Superior temporal gyrus (tissue), 1 donor: Measurements from ENCODE around the gene P3H2.
A peak's percentile ranks its signal among the peaks of the same experiment; 100 is the strongest.

Experiments
- DNase-seq: peaks from one replicate; pipeline ENCODE4 v3.0.0-alpha.2; 2016; ENCODE audit errors: extremely low spot score

Gene P3H2

GRCh38 chr3:190017521-190018288 is 103.0 kb downstream of the P3H2 start:
- DNase-seq, result peak; percentile 75

GRCh38 chr3:190016966-190017365 is 103.7 kb downstream of the P3H2 start:
- DNase-seq, result no peak

DNA sequence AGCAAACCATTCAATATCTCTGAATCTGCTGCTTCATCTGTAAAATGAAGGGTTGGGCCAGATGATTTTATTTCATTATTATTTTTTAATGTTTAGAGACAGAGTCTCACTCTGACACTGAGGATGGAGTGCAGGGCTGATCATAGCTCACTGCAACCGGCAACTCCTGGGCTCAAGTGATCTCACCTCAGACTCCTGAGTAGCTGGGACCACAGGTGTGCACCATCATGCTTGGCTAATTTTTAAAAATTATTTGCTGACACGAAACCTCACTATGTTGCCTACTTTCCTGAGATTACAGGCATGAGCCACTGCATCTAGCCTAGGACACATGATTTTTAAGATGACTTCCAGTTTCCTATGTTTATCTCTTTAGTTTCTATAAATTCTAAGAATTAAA is 105.8 kb downstream of the P3H2 start:
- DNase-seq, result no peak

DNA sequence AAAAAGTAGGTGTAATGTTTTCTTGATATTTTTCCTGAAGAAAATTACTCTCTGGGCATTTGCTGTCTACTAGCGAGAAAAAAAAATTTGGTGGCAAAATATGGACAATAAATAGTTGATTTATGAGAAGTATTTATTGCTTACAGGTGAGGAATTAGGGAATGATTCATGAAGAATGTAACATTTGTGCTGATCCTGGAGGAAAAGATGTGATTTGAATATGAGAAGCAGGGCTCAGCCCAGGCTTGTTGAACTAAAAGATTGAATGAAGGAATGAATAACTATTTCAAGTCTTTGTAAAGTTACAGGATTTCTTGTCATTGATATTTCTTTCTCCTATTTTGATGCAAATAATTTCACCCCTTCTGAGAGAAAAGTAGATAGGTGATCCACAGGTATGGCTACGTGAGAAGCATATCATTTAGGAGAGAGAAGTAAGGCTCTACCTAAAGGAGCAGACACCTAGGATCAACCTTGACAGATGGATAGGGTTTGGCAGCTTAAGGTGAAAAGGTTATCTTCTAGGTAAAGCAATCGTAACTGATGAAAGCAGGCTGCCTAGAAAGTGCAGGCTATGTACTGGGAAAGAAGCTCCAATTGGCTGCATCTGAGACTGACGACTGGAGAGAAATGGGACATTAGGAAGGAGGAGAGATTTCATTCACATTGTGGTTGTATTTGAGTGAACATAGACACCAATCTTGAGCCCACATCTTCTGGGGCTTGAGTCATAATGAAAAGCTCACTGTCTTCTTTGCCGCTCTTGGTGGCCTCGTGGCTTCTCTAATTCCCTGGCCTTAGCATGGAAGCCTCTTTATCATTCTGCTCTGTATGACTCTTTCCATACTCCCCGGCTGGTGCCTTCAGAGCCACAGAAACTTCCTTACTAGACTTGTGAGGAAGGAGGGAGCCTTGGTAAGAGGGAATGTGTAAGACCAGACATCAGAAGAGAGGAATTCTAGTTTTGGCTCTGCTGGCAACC is 106.5 kb downstream of the P3H2 start:
- DNase-seq, result no peak

GRCh38 chr3:190012784-190013183 is 107.9 kb downstream of the P3H2 start:
- no peak for DNase-seq

DNA sequence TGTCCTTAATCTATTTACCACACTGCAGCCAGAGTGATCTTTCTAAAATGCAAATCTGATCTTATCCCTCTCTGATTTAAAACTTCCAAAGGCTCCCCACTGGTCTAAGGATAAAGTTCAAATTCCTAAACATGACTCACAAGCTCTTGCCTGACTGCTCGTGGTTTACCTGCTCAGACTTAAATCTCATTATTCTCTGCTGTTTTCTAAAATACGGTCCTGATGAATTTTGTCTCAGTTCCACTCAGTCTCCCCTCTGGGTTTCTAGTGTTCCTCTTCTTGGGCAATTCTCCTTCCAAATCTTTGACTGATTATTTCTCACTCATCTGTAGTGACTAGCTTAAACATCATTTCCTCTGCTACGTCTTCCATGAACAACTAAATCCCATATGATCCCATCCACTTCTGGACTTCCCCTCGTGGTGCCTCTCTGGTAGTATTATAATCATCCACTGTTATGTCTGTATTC is 108.3 kb downstream of the P3H2 start:
- DNase-seq, result no peak

DNA sequence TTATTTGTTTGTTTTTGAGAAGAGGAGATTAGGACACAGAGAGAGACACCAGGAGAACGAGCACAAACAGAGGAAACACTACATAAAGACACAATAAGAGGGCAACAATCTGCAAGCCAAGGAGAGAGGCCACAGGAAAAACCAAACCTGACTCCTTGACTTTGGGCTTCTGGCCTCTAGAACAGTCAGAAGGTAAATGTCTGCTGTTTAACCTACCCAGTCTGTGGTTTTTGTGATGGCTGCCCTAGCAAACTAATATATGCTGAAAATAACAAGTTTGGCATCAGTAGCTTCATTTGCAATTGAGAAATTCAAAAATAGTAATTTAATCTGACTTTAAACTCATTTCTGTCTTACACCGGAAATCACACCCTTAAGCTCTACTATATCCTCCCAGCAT is 110.2 kb downstream of the P3H2 start:
- no peak for DNase-seq

DNA sequence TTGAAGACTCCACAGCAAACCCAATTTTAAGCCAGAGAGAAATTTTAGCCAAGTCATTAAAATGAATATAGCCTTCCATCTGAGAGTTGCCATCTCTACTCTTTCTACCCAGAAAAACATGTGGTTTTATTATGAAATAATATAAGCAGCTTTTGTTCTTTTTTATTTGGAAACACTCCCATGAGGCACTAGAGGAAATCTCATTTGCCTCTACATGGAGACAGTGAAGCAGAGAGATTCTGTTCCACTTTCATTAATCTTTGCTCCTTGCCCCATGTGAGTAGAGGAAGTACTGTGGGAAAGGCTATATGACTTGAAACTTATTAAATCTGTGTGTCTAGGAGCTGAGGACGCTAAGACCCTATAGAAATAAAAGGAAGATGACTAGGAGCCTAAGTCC is 111.1 kb downstream of the P3H2 start:
- no peak for DNase-seq

DNA sequence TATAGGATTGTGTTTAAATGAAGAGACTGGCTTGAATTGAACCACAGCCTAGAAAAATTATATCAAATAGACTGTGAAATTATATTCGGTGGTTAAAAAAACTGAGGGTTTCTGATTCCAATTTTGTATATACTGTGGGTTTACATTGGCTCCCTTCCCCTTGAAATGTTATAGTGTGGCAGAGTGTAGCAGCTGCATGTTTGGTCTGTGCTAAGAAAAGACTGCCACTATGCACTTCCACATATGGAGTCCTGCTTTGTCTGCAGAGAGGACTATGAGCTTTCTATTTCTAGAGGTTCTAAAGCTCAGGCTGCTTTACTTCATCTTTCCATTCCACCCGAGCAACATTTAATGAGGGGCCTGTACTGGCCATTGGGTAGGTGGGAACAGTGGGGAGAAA is 112.3 kb downstream of the P3H2 start:
- DNase-seq, result peak; percentile 41

GRCh38 chr3:190005343-190006113 is 115.2 kb downstream of the P3H2 start:
- no peak for DNase-seq

DNA sequence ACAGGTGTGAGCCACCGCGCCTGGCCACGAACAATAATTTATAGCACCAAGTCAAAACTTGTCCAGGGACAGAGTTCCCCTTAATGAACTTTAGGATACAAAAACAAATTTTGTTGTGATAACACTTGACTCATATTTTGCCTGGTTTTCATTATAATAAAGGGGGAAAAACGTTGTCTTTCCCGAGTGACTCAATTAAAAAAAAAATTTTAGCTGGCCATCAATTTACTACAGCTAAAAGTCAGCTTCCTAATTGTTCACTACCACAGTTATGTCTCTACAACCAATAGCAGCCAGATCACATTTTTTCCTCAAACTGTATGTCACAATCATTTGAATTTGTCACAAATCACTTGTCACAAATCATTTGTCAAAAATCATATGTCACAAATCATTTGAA is 116.0 kb downstream of the P3H2 start:
- no peak for DNase-seq

GRCh38 chr3:190003681-190004123 is 117.0 kb downstream of the P3H2 start:
- no peak for DNase-seq

GRCh38 chr3:190003068-190003467 is 117.6 kb downstream of the P3H2 start:
- no peak for DNase-seq

- no peak for DNase-seq
Measured at GRCh38 chr3:190001426-190001825, 119.3 kb downstream of the P3H2 start.

GRCh38 chr3:190000861-190001196 is 119.9 kb downstream of the P3H2 start:
- no peak for DNase-seq

DNA sequence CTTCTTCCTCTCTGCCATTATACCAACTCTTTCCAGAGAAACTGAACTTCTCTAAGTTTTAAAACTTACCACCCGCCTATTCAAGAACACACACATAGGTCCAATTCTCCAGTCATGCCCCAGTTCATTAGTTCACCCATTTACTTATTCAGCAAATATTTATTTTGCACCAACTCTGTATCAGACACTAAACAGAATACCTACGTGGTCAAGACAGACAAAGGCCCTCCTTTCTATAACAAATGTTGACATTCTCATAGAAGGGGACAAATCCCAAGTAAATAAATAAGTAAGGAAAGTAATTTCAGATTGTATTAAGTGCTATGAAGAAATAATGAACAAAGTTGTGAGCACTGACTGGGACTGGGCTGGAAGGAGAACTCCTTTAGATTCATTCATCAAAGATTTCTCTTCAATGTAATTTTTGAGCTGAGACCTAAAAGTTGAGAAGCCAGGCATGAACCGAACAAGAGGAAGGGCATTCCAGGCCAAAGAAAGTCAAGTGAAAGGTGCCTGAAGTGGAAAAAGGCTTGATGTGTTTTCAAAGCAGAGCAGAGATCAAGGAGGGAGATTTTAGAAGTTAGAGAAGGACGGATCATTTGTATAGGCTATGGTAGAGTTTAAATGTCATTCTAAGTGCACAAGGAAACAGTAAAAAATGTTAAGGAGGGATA is 120.4 kb downstream of the P3H2 start:
- no peak for DNase-seq

- no peak for DNase-seq
Measured at GRCh38 chr3:189999718-190000117, 121.0 kb downstream of the P3H2 start.

- DNase-seq, result no peak
Measured at GRCh38 chr3:189995129-189995528, 125.6 kb downstream of the P3H2 start.

DNA sequence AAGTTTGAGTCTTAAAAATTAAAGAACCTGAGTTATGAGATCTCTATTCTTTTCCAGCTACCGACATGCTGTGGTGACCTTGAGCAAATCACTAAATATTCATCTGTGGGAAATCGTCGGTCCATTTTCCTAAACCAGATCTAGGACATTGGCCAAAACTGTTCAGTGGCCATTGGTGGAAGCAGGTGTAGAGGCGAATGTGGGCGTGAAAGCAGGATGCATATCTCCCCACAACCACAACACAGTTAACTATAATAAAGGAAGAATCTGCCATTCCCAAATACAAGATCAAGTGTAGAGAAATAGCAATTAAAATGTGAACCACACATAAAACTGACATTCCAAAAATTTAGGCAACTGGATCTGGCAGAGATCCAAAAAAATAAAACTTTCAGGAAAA is 129.9 kb downstream of the P3H2 start:
- no peak for DNase-seq

DNA sequence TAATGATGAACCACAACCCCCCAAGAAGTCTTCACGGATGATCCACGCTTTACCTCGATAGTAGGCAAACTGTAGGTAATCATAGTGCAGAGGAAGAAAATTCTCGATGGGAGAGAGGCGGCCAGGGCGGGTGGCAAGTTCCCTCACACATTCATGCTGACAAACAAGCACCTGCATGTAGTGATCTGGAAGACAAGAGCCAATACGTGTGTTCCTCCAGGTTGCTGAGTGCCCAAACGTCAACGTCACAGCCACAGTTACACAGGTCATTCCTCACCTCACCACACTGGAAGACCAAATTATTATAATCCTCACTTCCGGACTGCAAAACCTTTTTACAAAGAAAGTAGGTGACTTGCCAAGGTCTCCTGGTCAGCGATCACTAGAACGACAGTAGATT is 131.8 kb downstream of the P3H2 start:
- DNase-seq, result no peak

DNA sequence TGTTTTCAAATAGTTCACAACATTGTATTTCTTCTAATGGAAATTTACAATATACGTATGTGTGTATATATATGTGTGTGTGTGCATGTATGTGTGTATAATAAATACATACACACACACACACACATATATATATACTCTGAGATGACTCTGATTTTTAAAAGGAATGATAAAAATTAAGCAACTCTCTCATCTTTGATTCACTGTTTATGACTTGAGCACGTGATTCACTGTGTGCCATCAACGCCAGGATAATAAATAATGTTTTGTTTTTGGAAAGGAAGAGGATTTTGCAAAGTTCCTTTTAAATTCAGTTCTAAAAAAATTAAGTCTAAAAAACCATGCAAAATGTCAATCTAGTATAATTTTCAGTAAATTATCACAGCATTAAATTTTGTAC is 132.4 kb downstream of the P3H2 start:
- no peak for DNase-seq
